NCI-H1694 treated with DMSO at 0.1 percent for 48 hours (cell line): ENCODE measurements around the gene ATP9B.
A peak's percentile ranks its signal among the peaks of the same experiment; 100 is the strongest.
"Not testable (repeated sequence)": the region's sequence is repeated elsewhere in the genome, so short reads cannot be mapped to it uniquely, and the experiment has no call there.

ENCODE experiments used
- DNase-seq: peaks from one replicate; lab custom pipeline; 2025; lab: John Stamatoyannopoulos, UW

The ATP9B gene

GRCh38 chr18:79071503-79072210, 2.5 kb downstream of the ATP9B start:
- no peak for DNase-seq

GRCh38 chr18:79072655-79073054, 3.5 kb downstream of the ATP9B start:
- not testable (repeated sequence) for DNase-seq

- no peak for DNase-seq
Observed at GRCh38 chr18:79077181-79077580, 8.0 kb downstream of the ATP9B start.

GRCh38 chr18:79078791-79079190, 9.6 kb downstream of the ATP9B start:
- not testable (repeated sequence) for DNase-seq

GRCh38 chr18:79092874-79093273, 23.7 kb downstream of the ATP9B start:
- no peak for DNase-seq

GRCh38 chr18:79093986-79094385, 24.8 kb downstream of the ATP9B start:
- DNase-seq = peak; percentile 46

- no peak for DNase-seq
Observed at GRCh38 chr18:79095216-79095615, 26.0 kb downstream of the ATP9B start.

- DNase-seq = no peak
Observed at GRCh38 chr18:79100944-79101343, 31.8 kb downstream of the ATP9B start.

GRCh38 chr18:79102886-79103285, 33.7 kb downstream of the ATP9B start:
- no peak for DNase-seq

- DNase-seq = no peak
Observed at GRCh38 chr18:79104137-79104536, 34.9 kb downstream of the ATP9B start.

GRCh38 chr18:79105455-79105854, 36.3 kb downstream of the ATP9B start:
- DNase-seq = no peak

- no peak for DNase-seq
Observed at GRCh38 chr18:79106084-79106483, 36.9 kb downstream of the ATP9B start.

GRCh38 chr18:79107886-79108285, 38.7 kb downstream of the ATP9B start:
- DNase-seq = no peak

GRCh38 chr18:79108549-79109215, 39.5 kb downstream of the ATP9B start:
- DNase-seq = no peak

- DNase-seq = no peak
Observed at GRCh38 chr18:79111483-79111882, 42.3 kb downstream of the ATP9B start.

- DNase-seq = no peak
Observed at GRCh38 chr18:79117385-79117784, 48.2 kb downstream of the ATP9B start.

GRCh38 chr18:79117788-79118187, 48.6 kb downstream of the ATP9B start:
- no peak for DNase-seq

GRCh38 chr18:79118797-79119196, 49.6 kb downstream of the ATP9B start:
- DNase-seq = no peak

GRCh38 chr18:79121746-79122474, 52.7 kb downstream of the ATP9B start:
- DNase-seq = no peak

GRCh38 chr18:79123948-79124347, 54.8 kb downstream of the ATP9B start:
- DNase-seq = no peak

- no peak for DNase-seq
Observed at GRCh38 chr18:79129120-79129519, 59.9 kb downstream of the ATP9B start.

GRCh38 chr18:79133724-79134123, 64.5 kb downstream of the ATP9B start:
- DNase-seq = no peak

GRCh38 chr18:79135924-79136323, 66.7 kb downstream of the ATP9B start:
- no peak for DNase-seq
